NCI-H1930 (cell line): ENCODE measurements around the gene COL4A2.
"Not testable (repeated sequence)": the region's sequence is repeated elsewhere in the genome, so short reads cannot be mapped to it uniquely, and the experiment has no call there.

ENCODE experiments used
- DNase-seq, 2 experiments: peaks; one replicate each; lab custom pipeline; 2025; lab: John Stamatoyannopoulos, UW

The COL4A2 gene

GRCh38 chr13:110307767-110308655 is 927 bp downstream of the COL4A2 start:
- DNase-seq = no peak

- DNase-seq = no peak
Observed at GRCh38 chr13:110308656-110309359, 1.7 kb downstream of the COL4A2 start.

- no peak for DNase-seq
Observed at GRCh38 chr13:110309661-110310524, 2.8 kb downstream of the COL4A2 start.

- DNase-seq = no peak
Observed at GRCh38 chr13:110310541-110311442, 3.7 kb downstream of the COL4A2 start.

GRCh38 chr13:110311443-110312338 is 4.6 kb downstream of the COL4A2 start:
- no peak for DNase-seq

GRCh38 chr13:110312339-110313031 is 5.4 kb downstream of the COL4A2 start:
- DNase-seq = no peak

- DNase-seq = not testable (repeated sequence)
Observed at GRCh38 chr13:110313261-110313660, 6.2 kb downstream of the COL4A2 start.

- not testable (repeated sequence) for DNase-seq
Observed at GRCh38 chr13:110313733-110314132, 6.6 kb downstream of the COL4A2 start.

- DNase-seq = no peak
Observed at GRCh38 chr13:110314516-110315245, 7.6 kb downstream of the COL4A2 start.

GRCh38 chr13:110316196-110316595 is 9.1 kb downstream of the COL4A2 start:
- no peak for DNase-seq

GRCh38 chr13:110317093-110317492 is 10.0 kb downstream of the COL4A2 start:
- no peak for DNase-seq

GRCh38 chr13:110317496-110318195 is 10.6 kb downstream of the COL4A2 start:
- no peak for DNase-seq

GRCh38 chr13:110318920-110319319 is 11.8 kb downstream of the COL4A2 start:
- no peak for DNase-seq

GRCh38 chr13:110319397-110319773 is 12.3 kb downstream of the COL4A2 start:
- no peak for DNase-seq

- no peak for DNase-seq
Observed at GRCh38 chr13:110319774-110320509, 12.9 kb downstream of the COL4A2 start.

GRCh38 chr13:110320645-110321044 is 13.6 kb downstream of the COL4A2 start:
- DNase-seq = no peak

GRCh38 chr13:110321573-110321972 is 14.5 kb downstream of the COL4A2 start:
- DNase-seq = not testable (repeated sequence)
